HG02981 (cell line): ENCODE results near the gene SLC46A3.
A peak's percentile ranks its signal among the peaks of the same experiment; 100 is the strongest.
"Not testable (repeated sequence)": the region's sequence is repeated elsewhere in the genome, so short reads cannot be mapped to it uniquely, and the experiment has no call there.

ENCODE experiments used
- ATAC-seq: cut with Tn5 transposase; IDR thresholded peaks from one replicate; pipeline ENCODE4 v1.9.1; 2021; ENCODE audit warnings: mild to moderate bottlenecking, moderate library complexity; ENCODE audit not compliant: unreplicated experiment

Gene SLC46A3

DNA sequence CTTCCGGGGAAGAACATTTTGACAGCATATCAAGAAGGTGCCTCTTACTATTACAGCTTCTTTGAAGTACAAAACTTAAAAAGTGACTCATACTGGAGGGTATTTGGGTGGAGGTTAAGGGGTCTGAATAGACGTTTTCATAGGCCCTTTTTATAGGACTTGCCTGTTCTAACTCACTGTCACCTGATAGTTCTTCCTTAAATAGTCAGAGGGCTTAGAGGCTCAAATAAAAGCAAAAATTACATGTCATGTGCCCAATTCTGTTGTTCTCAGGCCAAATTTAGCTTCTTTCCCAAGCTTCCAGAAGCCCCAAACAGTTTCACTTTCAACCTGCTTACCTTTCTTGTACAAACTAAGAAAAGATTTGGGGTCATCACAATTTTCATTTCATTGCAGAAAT lies 16.1 kb upstream of the SLC46A3 start:
- no peak for ATAC-seq

DNA sequence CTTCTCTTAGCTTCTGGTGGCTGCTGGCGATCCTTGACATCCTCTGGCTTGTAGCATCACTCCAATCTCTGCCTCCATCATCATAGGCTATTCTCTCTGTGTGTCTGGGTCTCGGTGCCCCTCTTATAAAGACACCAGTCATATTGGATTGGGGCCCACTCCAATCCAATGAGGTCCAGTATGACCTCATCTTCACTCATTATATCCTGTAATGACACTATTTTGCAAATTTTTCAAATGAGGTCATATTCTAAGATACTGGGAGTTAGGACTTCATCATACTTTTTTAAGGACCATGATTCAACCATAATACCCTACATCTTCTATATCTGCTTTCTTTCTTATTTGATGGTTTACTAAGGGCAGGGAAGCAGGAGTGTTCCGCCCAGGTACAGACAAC lies 12.0 kb upstream of the SLC46A3 start:
- ATAC-seq: no peak

DNA sequence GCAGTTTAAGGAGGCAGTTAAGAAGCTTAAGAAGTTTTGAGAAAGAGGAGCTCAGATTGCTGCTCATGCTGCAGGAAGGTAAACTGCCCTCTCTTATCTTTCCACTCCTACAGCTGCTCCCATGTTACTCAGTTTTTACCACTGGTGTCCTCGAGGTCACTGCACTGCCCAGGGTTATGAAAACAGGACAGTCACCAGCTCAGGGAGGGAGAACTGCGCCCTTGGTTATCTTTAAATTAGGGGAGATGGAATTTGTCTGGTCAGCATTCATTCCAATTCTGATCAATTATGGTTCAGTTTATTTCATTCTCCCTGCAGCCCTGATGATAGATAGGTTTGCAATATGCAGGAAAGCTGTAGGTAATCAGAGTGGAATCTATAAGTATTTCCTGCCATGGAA lies 10.8 kb upstream of the SLC46A3 start:
- ATAC-seq: no peak

DNA sequence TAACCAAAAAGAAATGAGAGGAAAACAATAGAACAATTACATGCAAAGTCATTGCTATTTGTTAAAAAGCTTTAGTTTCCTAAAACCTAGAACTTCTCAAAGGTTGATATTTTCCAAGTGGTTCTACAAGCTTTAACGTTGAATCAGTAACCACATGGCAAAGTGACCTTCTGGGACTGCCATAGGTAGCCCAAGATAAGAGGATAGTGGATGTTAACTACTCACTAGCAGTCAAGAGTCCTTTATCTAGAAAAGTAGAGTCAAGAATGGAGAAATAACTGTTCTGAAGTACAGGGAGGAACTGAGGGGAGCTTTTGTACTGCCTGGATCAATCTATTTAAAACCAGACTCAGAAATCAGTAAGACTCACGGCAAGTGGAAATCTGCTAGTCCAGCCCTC lies 9.9 kb upstream of the SLC46A3 start:
- no peak for ATAC-seq

DNA sequence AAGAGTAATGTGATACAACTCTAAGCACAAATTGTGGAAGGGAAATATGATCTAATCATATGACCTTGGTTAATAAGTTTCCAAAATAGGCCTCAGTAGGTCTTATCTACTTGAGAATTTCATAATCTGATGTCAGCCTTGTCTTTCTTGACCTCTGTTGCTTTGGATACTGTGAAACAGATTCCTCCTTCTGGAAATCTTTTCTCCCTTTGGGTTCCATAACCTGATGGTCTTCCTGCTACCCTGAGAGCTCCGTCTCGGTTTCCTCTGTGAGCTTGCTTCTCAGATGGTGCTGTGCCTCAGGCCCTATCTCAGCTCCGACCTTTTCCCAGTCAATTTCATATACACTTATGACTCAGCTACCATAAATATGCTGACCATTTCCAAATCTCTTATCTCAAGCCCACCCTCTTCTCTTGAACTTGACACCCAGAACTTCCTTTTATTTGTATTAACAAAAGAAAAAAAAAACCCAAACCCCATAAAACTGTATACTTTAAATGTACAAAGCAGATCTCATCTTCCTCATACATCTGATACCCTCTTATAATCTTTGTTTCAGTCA lies 6.4 kb upstream of the SLC46A3 start:
- ATAC-seq: no peak

DNA sequence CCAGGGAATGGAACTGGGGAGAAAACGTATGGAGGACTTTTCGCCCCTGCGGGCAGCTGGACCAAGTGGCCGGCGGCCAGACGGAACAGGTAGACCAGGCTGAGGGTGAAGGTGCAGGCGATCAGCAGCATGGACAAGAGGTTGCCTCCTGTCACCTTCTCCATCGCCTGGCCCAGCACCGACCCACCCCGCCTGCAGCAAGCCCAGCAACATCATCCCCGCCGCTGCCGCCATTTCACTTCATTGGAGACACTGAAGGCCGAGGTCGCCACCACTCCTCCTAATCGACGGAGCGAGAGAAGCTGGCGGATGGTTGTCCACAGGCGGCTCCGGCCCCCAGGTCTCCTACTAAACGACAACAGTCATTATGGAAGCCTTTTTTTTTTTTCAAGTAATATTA lies 5.0 kb upstream of the SLC46A3 start:
- ATAC-seq: no peak

DNA sequence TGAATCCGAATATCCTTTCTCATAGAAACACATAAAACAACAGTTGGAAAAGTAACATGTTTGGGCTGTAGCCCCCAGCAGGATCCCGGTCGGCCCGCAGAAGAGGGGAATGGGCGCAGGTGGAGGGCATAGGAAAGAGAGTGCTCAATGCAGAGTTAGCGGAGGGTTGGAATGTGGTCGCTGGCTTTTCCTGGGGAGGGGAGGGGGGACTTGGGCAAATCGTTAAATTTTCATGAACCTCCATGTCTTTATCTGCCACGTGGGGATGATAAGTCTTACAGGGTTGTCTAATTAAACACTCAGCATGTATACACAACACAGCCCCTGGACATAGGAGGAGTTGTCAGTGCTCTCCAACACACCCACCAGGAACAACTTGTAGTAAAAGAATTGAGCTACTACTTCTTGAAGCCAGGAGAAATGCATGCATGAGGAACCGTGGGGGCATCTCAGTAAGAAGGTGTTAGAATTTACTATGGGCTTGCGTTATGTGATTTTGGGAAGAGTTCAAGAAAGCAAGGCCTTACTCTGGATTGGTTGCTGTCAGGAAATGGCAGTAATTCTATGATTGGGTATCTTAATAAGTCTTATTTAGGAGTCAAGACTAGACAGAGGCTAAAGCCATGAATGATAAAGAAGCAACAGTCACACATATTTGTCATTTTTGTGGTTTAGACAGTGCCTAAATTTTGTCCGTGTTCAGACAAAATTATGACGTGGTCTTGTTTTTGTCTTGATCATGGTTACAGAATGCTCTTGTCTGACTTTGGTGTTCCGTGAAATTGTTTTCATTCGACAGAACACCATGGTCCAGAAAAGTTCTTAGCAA lies 671 bp upstream of the SLC46A3 start:
- no peak for ATAC-seq

DNA sequence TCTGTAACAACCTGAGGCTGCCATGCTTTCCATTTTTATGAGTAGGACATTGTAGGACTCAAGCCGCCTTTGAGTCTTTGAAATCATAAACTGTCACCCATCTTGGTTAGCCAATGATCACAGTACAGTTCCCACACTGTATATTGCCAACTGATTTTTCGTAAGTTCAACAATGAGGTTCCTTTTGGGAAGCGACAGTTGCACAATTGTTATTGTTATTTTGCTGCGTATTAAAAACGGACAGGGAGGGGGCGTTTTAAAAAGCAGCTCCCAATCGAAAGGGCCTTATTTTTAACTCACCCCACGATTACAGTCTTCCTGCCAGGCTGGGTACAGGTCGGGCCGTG lies 601 bp downstream of the SLC46A3 start:
- ATAC-seq: no peak

DNA sequence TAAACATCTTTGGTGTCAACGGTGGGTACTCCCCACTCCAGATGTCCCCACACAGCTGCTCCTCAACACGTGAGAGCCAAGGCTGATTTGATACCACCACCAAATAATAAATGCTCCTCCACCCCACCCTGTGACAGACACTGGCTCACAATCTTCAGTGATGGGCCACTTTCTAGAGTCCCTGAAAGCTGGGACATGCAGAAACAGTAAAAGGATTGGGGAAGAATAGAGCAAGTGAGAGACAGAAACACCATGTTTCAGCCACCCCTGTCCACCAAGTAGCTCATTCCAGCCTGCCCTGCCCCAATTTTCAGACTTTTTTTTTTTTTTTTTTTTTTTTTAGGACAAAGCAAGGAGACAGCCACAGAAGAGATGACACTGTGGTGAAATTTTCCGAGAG lies 1.6 kb downstream of the SLC46A3 start:
- ATAC-seq: no peak

DNA sequence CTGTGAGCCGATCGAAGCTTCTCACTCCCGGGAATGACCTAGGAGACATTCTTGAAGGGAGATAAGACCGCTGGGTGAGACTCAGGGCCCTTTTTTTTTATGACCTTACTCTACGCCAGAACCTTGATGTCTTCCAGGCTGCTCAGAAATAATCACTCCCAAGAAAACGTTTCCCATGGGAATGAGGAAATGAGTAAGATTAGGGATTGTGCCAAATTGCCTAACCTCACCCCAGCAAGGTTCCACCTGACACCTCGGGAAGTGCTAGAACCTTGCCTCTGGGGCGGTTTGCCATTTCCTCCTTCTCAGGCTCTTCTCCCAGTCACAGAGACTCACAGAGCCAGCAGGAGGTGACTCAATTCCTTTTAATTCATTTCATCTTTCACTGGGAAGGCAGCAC lies 2.3 kb downstream of the SLC46A3 start:
- ATAC-seq: no peak

DNA sequence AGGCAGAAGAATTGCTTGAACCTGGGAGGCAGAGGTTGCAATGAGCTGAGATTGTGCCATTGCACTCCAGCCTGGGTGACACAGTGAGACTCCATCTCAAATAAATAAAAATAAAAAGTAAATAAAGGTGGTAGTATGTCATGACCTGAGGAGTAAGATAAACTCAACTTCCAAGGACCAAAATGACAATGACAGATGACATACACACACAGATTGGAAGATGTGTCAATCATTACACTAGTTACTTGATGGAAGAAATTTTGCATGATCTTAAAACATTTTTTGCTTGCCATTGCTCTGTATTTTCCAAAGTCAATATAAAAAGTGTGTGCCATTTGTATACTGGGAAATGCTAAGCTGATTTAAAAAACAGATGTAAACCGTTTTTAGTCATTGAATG lies 4.1 kb downstream of the SLC46A3 start:
- no peak for ATAC-seq

DNA sequence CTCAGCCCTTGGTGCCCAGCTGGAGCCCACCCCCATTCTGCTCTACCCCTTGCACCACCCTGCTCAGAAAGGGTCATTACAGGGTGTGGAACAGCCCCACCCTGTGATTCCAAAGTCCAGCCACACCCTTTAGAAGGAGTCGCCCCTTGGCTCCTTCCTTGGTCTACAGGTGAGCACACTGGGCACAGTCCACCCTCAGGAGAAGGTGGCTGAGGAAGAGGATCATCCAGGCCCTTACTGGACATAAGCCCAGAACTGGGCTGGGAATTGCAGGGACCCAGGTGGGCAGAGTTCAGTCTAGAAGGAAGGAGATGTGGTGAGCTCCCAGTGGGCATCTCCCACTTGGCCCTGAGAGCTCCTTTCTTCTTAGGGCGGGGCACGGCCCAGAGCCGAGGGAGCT lies 8.6 kb downstream of the SLC46A3 start:
- ATAC-seq: no peak

DNA sequence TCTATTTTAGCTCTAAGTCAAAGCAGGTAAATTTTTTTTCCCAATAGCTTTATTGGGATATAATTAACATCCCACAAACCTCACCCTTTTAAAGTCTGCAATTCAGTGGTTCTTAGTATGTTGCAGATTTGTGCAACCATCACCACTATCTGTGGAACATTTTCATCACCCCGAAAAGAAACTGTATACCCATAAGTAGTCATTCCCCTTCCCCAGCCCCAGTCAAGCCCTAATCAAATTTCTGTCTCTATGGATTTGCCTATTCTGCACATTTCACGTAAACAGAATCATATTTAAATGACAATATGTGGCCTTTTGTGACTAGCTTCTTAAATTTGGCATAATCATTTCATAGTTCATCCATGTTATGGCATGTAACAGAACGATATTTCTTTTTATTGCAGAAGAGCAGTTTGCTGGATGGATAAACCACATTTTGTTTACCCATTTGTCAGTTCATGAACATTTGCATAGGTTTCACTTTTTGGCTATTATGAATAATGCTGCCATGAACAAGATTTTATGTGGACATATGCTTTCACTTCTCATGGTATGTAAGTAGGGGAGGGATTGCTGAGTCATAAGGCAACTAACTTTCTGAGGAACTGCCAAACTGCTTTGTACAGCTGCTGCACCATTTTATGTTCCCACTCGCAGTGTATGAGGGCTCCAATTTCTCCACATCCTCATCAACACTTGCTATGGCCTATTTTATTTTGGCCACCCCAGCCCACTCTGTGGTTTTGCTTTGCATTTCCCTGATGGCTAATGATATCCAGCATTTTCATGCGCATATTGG lies 10.9 kb downstream of the SLC46A3 start:
- ATAC-seq: peak; percentile 99

DNA sequence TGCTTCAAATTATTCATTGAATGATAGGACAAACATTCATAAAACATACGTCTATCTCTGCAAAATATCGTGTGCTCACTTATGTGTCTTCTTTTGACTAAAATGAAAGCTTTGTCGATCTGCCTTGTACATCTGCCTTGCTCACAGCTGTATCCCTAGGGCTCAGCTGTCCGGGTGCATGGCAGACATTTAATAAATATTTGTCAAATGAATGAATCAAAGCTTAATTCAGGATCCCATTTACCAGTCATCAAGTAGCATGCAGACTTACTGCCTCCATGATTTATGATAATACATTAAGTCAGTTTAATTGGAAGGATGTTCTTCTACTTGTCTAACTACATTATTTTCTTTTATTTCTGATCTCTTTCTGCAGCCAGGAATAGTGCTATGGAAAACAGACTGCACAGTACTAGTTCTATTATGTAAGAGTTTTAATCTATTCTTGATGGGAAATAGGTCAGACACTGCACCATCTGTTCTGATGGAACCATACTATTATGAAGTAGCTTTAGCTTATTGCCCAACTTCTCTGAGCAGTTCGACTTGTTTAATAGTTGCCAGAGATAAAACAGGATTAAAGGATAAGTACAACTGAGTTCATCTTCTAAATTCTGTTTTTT lies 13.2 kb downstream of the SLC46A3 start:
- no peak for ATAC-seq

DNA sequence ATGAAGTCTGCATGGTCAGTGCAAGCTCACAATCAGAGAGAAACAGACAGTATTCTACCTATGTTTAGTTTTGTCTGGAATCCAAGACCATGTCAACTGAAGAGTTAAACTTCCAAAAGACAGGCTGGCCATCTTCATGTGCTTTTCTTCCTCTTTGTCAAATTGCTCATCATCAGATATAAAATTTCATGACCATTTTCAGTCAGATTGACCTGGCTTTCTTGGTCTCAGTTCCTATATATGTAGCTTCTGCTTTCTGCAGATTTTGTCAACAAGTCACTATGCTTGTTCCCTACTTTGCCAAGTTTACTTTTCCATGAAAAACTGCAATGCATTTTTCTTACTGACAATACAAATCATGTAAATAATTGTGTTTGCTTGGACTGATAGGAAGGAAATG lies 13.9 kb downstream of the SLC46A3 start:
- no peak for ATAC-seq

DNA sequence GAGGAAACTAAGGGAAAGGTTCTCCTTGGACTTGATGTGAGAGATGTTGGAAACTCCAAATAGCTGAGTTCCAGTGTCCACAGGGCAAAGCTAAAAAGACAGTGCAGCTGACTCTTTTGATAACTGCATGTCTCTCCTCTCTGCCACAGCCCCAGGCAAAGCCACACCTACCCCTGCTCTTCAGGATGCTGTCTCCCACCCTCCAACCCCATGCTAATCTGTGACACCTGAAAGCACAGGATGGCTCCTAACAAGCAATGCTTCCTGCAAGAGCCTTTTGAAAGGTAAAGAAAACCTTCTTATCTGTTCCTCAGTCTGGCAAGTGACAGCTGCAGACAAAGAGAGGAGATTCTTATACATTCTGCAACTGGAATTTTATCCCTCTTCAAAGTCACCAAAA lies 14.5 kb downstream of the SLC46A3 start:
- no peak for ATAC-seq

DNA sequence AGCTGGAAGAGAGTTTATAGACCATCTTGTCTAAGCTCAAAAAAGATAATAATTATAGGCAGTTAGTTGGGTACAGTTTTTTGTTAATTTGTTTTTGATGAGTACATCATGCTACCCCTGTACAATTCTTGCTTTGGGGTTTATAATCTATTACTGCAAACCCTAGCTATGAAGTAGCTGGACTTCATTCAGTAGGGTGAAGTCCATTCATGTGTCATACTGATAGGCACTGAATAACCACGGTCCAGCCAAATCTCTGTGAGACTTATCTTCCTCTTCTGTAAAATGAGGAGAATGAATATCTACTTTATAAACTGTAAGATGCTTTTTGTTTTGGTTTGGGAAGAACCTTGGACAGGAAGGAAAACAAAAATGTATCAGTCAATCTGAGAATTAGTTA lies 19.5 kb downstream of the SLC46A3 start:
- no peak for ATAC-seq

DNA sequence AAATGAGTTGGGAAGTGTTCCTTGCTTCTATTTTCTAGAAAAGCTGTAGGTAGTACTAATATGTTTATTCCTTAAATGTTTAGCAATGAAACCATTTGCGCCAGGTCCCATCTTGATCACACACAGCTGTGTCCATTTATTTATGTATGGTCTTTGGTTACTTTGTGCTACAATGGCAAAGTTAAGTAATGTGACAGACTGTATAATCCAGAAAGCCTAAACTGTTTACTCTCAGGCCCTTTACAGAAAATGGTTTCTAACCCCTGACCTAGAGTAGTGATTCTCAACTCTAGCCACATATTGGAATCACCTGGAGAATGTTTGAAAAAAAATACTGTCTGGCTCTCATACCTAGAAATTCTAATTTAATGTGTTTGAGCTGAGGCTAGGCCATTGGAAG lies 21.3 kb downstream of the SLC46A3 start:
- ATAC-seq: no peak

DNA sequence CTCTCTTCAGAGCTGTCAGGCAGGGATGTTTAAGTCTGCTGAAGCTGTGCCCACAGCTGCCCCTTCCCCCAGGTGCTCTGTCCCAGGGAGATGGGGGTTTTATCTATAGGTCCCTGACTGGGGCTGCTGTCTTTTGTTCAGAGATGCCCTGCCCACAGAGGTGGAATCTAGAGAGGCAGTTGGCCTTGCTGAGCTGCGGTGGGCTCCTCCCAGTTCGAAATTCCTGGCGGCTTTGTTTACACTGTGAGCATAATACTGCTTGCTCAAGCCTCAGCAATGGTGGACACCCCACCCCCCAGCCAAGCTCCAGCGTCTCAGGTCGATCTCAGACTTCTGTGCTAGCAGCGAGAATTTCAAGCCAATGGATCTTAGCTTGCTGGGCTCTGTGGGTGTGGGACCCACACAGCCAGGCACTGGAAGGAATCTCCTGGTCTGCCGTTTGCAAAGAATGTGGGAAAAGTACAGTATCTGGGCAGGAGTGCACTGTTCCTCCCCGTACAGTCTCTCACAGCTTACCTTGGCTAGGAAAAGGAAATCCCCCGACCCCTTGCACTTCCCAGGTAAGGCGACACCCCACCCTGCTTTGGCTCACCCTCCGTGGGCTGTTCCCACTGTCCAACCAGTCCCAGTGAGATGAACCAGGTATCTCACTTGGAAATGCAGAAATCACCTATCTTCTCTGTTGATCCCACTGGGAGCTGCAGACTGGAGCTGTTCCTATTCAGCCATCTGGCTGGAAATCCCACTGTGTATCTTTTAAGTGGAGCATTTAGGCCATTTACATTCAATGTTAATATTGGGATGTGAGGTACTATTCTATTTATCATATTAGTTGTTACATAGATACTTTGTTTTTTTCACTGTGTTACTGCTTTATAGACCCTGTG lies 24.9 kb downstream of the SLC46A3 start:
- ATAC-seq: not testable (repeated sequence)

DNA sequence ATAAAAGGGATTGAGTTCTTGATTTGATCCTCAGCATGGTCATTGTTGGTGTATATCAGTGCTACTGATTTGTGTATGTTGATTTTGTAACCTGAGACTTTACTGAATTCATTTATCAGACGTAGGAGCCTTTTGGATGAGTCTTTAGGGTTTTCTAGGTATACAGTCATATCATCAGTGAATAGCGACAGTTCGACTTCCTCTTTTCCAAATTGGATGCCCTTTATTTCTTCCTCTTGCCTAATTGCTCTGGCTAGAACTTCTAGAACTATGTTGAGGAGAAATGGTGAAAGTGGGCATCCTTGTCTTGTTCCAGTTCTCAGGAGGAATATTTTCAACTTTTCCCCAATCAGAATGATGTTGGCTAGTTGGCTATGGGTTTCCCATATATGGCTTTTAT lies 32.9 kb downstream of the SLC46A3 start:
- ATAC-seq: no peak

DNA sequence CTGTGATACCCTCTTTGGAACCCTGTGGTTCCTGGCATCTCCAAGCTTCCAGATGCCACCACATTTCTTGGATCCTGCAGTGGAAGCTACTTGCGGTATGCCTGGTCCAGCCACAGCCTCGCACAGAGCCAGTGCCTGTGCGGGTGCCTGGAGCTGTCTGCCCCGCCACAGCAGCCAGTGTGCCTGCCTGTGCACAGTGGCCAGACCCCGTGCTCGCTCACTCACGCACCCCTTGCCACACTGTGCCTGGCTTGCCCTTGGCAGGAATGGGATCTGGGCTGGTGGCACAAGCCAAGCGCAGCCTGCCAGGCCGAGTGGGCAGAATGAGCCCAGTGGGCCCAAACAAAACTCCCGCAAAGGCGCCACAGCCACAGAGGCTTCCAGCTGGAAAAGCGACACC lies 33.7 kb downstream of the SLC46A3 start:
- no peak for ATAC-seq
